HL-60 (cell line): ENCODE results near the gene DNM3.

ENCODE experiments used
- DNase-seq, 2 experiments: peaks; one replicate each; pipeline ENCODE4 v3.0.0-alpha.2; 2010 to 2020; ENCODE audit warnings: low read depth in 1 of 2, low spot score in 1 of 2
- H3K27ac ChIP-seq: fragments of 250-450 bp; sonication (Bioruptor Pico); replicated peaks from 2 replicates; pipeline ENCODE4 v1.5.1; 2020; ENCODE audit warnings: mild to moderate bottlenecking, moderate library complexity
- H3K27me3 ChIP-seq: fragments of 250-450 bp; sonication (Bioruptor Pico); 2 replicates; pipeline ENCODE4 v1.5.1; 2021; ENCODE audit warnings: mild to moderate bottlenecking, moderate library complexity; ENCODE audit not compliant: insufficient read depth, poor library complexity, severe bottlenecking
- H3K4me3 ChIP-seq: replicated peaks from 2 replicates; pipeline ENCODE4 v1.5.1; 2011; ENCODE audit warnings: mild to moderate bottlenecking, control low read depth, low read length; ENCODE audit not compliant: insufficient read depth
- CTCF ChIP-seq: IDR thresholded peaks from one replicate; pipeline ENCODE4 v1.5.1; 2011; ENCODE audit warnings: low read length, control low read depth, inconsistent platforms; ENCODE audit not compliant: insufficient read depth
- GABPA ChIP-seq: IDR thresholded peaks from 2 replicates; pipeline ENCODE4 v1.6.1; 2012; ENCODE audit warnings: low read depth
- POLR2AphosphoS5 ChIP-seq: IDR thresholded peaks from 2 replicates; pipeline ENCODE4 v1.6.1; 2012; ENCODE audit warnings: low read depth
- REST ChIP-seq: IDR thresholded peaks from 2 replicates; pipeline ENCODE4 v1.6.1; 2012; ENCODE audit warnings: low read depth; ENCODE audit not compliant: insufficient replicate concordance
- SPI1 ChIP-seq: IDR thresholded peaks from 2 replicates; pipeline ENCODE4 v1.6.1; 2012; ENCODE audit warnings: low read depth, mild to moderate bottlenecking, borderline replicate concordance

DNM3 gene

GRCh38 chr1:172414331-172414730 lies 573.0 kb downstream of the DNM3 start:
- TF ChIP-seq REST (no peak), SPI1 (no peak), POLR2AphosphoS5 (no peak), CTCF (no peak), GABPA (no peak)
- H3K4me3 ChIP-seq: no peak overlapping the region
- no peaks in the 10 kb centered on the region for H3K27me3 ChIP-seq
- H3K27ac ChIP-seq: no peak overlapping the region
- DNase-seq: no peak

GRCh38 chr1:172416496-172417035 lies 575.3 kb downstream of the DNM3 start:
- Histone ChIP-seq H3K27ac (no peak overlapping the region), H3K4me3 (no peak overlapping the region), H3K27me3 (no peaks in the 10 kb centered on the region)
- no peak for DNase-seq
- TF ChIP-seq REST (no peak), GABPA (no peak), CTCF (no peak), SPI1 (no peak), POLR2AphosphoS5 (no peak)

GRCh38 chr1:172417557-172417956 lies 576.3 kb downstream of the DNM3 start:
- no peak overlapping the region for H3K4me3 ChIP-seq
- no peak overlapping the region for H3K27ac ChIP-seq
- H3K27me3 ChIP-seq: no peaks in the 10 kb centered on the region
- no peak for DNase-seq
- TF ChIP-seq SPI1 (no peak), REST (no peak)

DNA sequence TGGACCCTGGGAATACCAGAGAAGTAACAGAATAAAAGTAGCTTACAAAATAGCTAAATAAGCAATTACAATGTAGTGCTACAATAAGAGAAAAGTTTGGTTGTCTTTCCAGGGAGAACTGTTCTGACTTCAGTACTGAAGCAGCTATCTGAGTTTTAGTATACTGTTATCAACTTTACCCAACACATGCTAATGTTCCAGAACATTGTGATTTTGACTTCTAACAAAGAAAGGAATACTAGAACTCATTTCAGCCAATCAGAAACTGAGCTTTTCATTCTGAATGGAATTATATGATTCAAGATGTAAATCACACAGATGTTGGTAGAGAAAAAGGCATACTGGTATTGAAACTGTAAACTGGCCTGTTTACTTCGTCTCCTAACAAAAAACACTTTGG lies 579.1 kb downstream of the DNM3 start, which contains the start of gene C1orf105:
C1orf105 (plus strand) TSS at position 301 of the 400 bp plus-strand sequence. CDS start 201 bp downstream, outside the sequence.
- TF ChIP-seq CTCF (no peak), REST (no peak), GABPA (no peak), POLR2AphosphoS5 (no peak), SPI1 (no peak)
- no peak within 1 kb of the TSS for H3K4me3 ChIP-seq
- no peak for DNase-seq
- no peaks in the 10 kb centered on the region for H3K27me3 ChIP-seq
- no peak within 1 kb of the TSS for H3K27ac ChIP-seq
